ENCODE results near the gene WDR26.
A peak's percentile ranks its signal among the peaks of the same experiment; 100 is the strongest.
"Not testable (repeated sequence)": the region's sequence is repeated elsewhere in the genome, so short reads cannot be mapped to it uniquely, and the experiment has no call there.

WDR26 gene

GRCh38 chr1:224434691-224435317 lies at the start of gene WDR26:
WDR26 (minus strand) TSS chr1:224434797.
- ATAC-seq, result peak; percentile 89
- TF ChIP-seq ZNF565 (CRISPR knock-in tag; conservative IDR thresholded peaks at IDR 0.05; ENCODE audit: low read depth) (no peak), BACH2 (CRISPR knock-in tag; IDR thresholded peaks at IDR 0.05; ENCODE audit: borderline replicate concordance) (no peak), TCF4 (CRISPR knock-in tag; IDR thresholded peaks at IDR 0.05; ENCODE audit: borderline replicate concordance) (no peak), ZFP3 (CRISPR knock-in tag; IDR thresholded peaks at IDR 0.05) (0 out of 2 replicates have a peak, but pooled peaks have one; percentile 38), RARB (CRISPR knock-in tag; IDR thresholded peaks at IDR 0.05) (no peak), ESRRG (CRISPR knock-in tag; IDR thresholded peaks at IDR 0.05) (no peak), PATZ1 (CRISPR knock-in tag; IDR thresholded peaks at IDR 0.05; ENCODE audit: borderline replicate concordance) (0 out of 2 replicates have a peak, but pooled peaks have one; percentile 29), ZFP30 (CRISPR knock-in tag; IDR thresholded peaks at IDR 0.05) (no peak)

GRCh38 chr1:224483206-224483605 lies 48.6 kb upstream of the WDR26 start:
- ATAC-seq, result not testable (repeated sequence)

GRCh38 chr1:224482619-224483018 lies 48.0 kb upstream of the WDR26 start:
- TF ChIP-seq POU6F1 (CRISPR knock-in tag; IDR thresholded peaks at IDR 0.05; ENCODE audit: borderline replicate concordance, low read depth) (no peak), ZNF565 (CRISPR knock-in tag; conservative IDR thresholded peaks at IDR 0.05; ENCODE audit: low read depth) (no peak), ARNTL (CRISPR knock-in tag; IDR thresholded peaks at IDR 0.05; ENCODE audit: borderline replicate concordance, low read depth) (no peak), PPARA (CRISPR knock-in tag; IDR thresholded peaks at IDR 0.05; ENCODE audit: borderline replicate concordance) (no peak), CSRNP3 (CRISPR knock-in tag; IDR thresholded peaks at IDR 0.05) (no peak), TOX (CRISPR knock-in tag; IDR thresholded peaks at IDR 0.05; ENCODE audit: borderline replicate concordance) (no peak), ZNF70 (CRISPR knock-in tag; IDR thresholded peaks at IDR 0.05) (no peak), CREB5 (CRISPR knock-in tag; IDR thresholded peaks at IDR 0.05; ENCODE audit: low read depth) (no peak), RARB (CRISPR knock-in tag; IDR thresholded peaks at IDR 0.05) (no peak), ESRRG (CRISPR knock-in tag; IDR thresholded peaks at IDR 0.05) (no peak), ZFP30 (CRISPR knock-in tag; IDR thresholded peaks at IDR 0.05) (no peak), TCF4 (CRISPR knock-in tag; IDR thresholded peaks at IDR 0.05; ENCODE audit: borderline replicate concordance) (no peak), ZFP3 (CRISPR knock-in tag; IDR thresholded peaks at IDR 0.05) (no peak), BACH2 (CRISPR knock-in tag; IDR thresholded peaks at IDR 0.05; ENCODE audit: borderline replicate concordance) (no peak), OSR1 (CRISPR knock-in tag; IDR thresholded peaks at IDR 0.05) (no peak)
- ATAC-seq, result no peak; the same call in 1 of the 3 replicates

- no peak for ATAC-seq
- TF ChIP-seq TOX (CRISPR knock-in tag; IDR thresholded peaks at IDR 0.05; ENCODE audit: borderline replicate concordance), result no peak
- no peak for TF ChIP-seq CSRNP3 (CRISPR knock-in tag; IDR thresholded peaks at IDR 0.05)
- TF ChIP-seq OSR1 (CRISPR knock-in tag; IDR thresholded peaks at IDR 0.05), result no peak
- TF ChIP-seq RARB (CRISPR knock-in tag; IDR thresholded peaks at IDR 0.05), result no peak
- TF ChIP-seq ZC3H10 (CRISPR knock-in tag; IDR thresholded peaks at IDR 0.05), result no peak
- TF ChIP-seq TCF4 (CRISPR knock-in tag; IDR thresholded peaks at IDR 0.05; ENCODE audit: borderline replicate concordance), result no peak
- no peak for TF ChIP-seq GLIS3 (CRISPR knock-in tag; IDR thresholded peaks at IDR 0.05)
- TF ChIP-seq CSDC2 (CRISPR knock-in tag; IDR thresholded peaks at IDR 0.05), result no peak
- TF ChIP-seq ZFP30 (CRISPR knock-in tag; IDR thresholded peaks at IDR 0.05), result no peak
- TF ChIP-seq PATZ1 (CRISPR knock-in tag; IDR thresholded peaks at IDR 0.05; ENCODE audit: borderline replicate concordance), result no peak
- no peak for TF ChIP-seq ESRRG (CRISPR knock-in tag; IDR thresholded peaks at IDR 0.05)
- no peak for TF ChIP-seq TSHZ2 (CRISPR knock-in tag; IDR thresholded peaks at IDR 0.05)
- TF ChIP-seq ARNTL (CRISPR knock-in tag; IDR thresholded peaks at IDR 0.05; ENCODE audit: borderline replicate concordance, low read depth), result no peak
- no peak for TF ChIP-seq ZNF70 (CRISPR knock-in tag; IDR thresholded peaks at IDR 0.05)
- TF ChIP-seq SNAI2 (CRISPR knock-in tag; IDR thresholded peaks at IDR 0.05), result no peak
- no peak for TF ChIP-seq ZFP3 (CRISPR knock-in tag; IDR thresholded peaks at IDR 0.05)
- TF ChIP-seq BACH2 (CRISPR knock-in tag; IDR thresholded peaks at IDR 0.05; ENCODE audit: borderline replicate concordance), result no peak
These were observed 47.0 kb upstream of the WDR26 start for GRCh38 chr1:224481601-224482000.

All from SK-N-SH treated with all-trans-retinoic acid at 6 μM for 48 hours (cell line).